ENCODE measurements around the gene SCN2B.

Gene SCN2B

DNA sequence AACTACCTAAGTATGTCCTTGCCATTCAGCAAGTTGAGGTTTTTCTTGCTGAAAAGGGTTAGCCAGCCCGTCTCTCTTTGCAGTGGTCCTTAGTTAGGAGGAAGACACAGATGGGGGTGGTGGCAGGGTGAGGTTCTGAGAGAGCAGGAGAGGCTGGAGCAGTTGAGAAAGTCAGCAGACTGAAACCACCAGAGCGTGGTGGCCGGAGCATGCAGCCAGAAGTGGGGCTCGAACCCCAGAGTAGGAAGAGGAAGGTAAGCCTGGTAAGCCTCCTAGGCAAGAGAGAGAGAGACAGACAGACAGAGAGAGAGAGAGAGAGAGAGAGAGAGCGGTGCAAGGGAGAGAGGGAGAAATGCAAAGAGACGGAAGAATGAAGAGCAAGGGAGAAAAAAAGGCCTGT lies 14.7 kb downstream of the SCN2B start:
- no peaks in the 10 kb centered on the region for H3K9me3 ChIP-seq
- H3K27me3 ChIP-seq, result peaks cover 54% of the 10 kb centered on the region
- TF ChIP-seq, protein P1, sequence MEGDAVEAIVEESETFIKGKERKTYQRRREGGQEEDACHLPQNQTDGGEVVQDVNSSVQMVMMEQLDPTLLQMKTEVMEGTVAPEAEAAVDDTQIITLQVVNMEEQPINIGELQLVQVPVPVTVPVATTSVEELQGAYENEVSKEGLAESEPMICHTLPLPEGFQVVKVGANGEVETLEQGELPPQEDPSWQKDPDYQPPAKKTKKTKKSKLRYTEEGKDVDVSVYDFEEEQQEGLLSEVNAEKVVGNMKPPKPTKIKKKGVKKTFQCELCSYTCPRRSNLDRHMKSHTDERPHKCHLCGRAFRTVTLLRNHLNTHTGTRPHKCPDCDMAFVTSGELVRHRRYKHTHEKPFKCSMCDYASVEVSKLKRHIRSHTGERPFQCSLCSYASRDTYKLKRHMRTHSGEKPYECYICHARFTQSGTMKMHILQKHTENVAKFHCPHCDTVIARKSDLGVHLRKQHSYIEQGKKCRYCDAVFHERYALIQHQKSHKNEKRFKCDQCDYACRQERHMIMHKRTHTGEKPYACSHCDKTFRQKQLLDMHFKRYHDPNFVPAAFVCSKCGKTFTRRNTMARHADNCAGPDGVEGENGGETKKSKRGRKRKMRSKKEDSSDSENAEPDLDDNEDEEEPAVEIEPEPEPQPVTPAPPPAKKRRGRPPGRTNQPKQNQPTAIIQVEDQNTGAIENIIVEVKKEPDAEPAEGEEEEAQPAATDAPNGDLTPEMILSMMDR (IDR thresholded peaks at IDR 0.05; ENCODE audit: low read depth, low read length), result no peak
- DNase-seq, result no peak
- H3K36me3 ChIP-seq, result no peaks in the 10 kb centered on the region
- no peaks in the 10 kb centered on the region for H3K4me1 ChIP-seq
- H3K4me3 ChIP-seq (ENCODE audit: low read depth, low read length), result no peak overlapping the region

DNA sequence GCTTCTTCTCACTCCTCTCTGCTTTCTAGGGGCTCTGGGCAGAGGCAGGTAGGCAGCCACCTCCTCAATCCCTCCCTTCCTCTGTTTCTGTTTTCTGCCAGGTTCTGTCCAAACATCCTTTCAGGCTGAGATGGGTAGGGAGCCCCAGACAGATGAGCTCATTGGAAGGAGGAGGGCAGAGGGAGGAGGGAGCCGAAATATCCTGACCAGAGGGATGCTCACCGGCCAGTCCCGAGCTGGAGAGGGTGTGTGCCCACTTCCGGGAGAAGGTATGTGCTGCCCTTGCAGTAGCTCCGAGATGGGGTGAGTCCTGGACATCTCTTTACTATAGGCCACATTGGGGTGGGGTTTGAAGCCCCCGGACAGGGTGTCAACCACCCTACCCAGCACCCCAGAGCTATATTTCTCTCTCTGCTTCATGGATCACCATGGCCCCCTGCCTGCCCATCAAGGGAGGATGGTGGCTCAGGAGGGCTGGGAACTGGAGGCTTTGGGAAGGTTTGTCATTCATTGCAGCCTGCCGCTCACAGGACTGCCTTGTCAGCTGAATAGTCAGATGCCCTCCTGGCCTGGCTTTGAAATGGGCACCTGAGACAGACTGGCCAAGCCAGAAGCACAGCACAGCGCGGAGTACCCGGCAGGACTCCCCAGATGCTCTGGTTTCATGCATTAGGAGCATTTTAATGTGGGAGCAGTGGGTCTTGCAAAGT lies 19.1 kb downstream of the SCN2B start:
- H3K27me3 ChIP-seq, result peaks cover 78% of the 10 kb centered on the region
- no peak for DNase-seq
- no peak overlapping the region for H3K4me3 ChIP-seq (ENCODE audit: low read depth, low read length)
- TF ChIP-seq, protein P1 (IDR thresholded peaks at IDR 0.05; ENCODE audit: low read depth, low read length), result no peak
- H3K36me3 ChIP-seq, result no peaks in the 10 kb centered on the region
- H3K4me1 ChIP-seq, result no peaks in the 10 kb centered on the region
- no peaks in the 10 kb centered on the region; the same call in 1 of the 2 replicates for H3K9me3 ChIP-seq

- TF ChIP-seq, protein P1 (IDR thresholded peaks at IDR 0.05; ENCODE audit: low read depth, low read length), result no peak
- peaks cover 79% of the 10 kb centered on the region for H3K27me3 ChIP-seq
- H3K4me1 ChIP-seq, result no peaks in the 10 kb centered on the region
- no peaks in the 10 kb centered on the region; the same call in 1 of the 2 replicates for H3K9me3 ChIP-seq
- no peak for DNase-seq
- no peaks in the 10 kb centered on the region for H3K36me3 ChIP-seq
- H3K4me3 ChIP-seq (ENCODE audit: low read depth, low read length), result no peak overlapping the region
Measured at GRCh38 chr11:118156531-118157185, 19.8 kb downstream of the SCN2B start.

DNA sequence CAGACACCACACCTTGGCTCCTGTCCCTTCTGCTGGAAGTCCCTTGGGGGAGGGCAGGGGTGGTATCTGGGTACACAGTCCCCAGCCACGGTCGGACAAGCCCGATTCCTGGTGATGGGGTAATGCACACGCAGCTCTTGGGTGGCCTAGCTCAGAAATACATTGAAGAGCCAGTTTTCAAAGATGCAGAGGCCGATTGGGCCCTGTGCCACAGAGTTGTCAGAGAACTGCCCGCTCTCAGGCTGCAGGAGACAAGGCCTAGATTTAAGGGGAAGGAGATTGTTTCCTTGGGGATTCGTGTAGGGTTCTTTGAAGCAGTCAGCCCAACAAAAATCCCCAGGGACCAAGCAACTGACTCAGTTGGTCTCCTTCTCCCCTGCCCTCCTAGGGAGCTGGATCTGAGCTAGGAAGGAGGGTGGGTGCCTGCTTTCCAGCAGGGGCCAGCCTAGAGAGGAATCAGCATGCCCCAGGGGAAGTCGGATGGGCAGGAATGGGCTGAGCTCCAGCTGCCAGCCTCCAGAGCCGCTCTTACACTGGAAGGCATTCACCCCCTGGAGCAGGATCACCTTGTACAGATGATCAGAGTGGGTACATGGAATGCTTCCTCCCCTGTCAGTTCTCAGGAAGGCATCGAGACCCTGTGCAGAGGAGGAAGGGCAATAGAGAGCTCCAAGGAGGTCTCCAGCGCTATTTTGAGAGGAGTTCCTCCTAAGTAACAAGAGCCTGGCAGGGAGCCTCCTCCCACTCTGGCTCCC lies 20.5 kb downstream of the SCN2B start:
- Histone ChIP-seq H3K4me3 (ENCODE audit: low read depth, low read length) (no peak overlapping the region), H3K36me3 (no peaks in the 10 kb centered on the region), H3K4me1 (no peaks in the 10 kb centered on the region), H3K9me3 (no peaks in the 10 kb centered on the region; the same call in 1 of the 2 replicates), H3K27me3 (peaks cover 79% of the 10 kb centered on the region)
- TF ChIP-seq, protein P1 (IDR thresholded peaks at IDR 0.05; ENCODE audit: low read depth, low read length), result no peak
- no peak for DNase-seq

GRCh38 chr11:118154641-118155040 lies 21.8 kb downstream of the SCN2B start:
- H3K36me3 ChIP-seq, result no peaks in the 10 kb centered on the region
- TF ChIP-seq, protein P1 (IDR thresholded peaks at IDR 0.05; ENCODE audit: low read depth, low read length), result no peak
- H3K4me1 ChIP-seq, result no peaks in the 10 kb centered on the region
- no peaks in the 10 kb centered on the region; the same call in 1 of the 2 replicates for H3K9me3 ChIP-seq
- peaks cover 75% of the 10 kb centered on the region for H3K27me3 ChIP-seq
- H3K4me3 ChIP-seq (ENCODE audit: low read depth, low read length), result no peak overlapping the region
- no peak for DNase-seq

Data from BE2C (cell line).